GM12878 (cell line): ENCODE measurements around the gene LRP1B.

Experiments used
- FOXM1 ChIP-seq: IDR thresholded peaks from 2 replicates; pipeline ENCODE4 v1.6.1; 2012; ENCODE audit warnings: low read depth, mild to moderate bottlenecking, inconsistent platforms, low read length, moderate library complexity
- MTA2 ChIP-seq: fragments of 450-650 bp; IDR thresholded peaks from 2 replicates; pipeline ENCODE4 v1.6.1; 2016; ENCODE audit warnings: low read depth, mild to moderate bottlenecking, moderate library complexity
- TF ChIP-seq, protein P1 (sequence below): IDR thresholded peaks from 2 replicates; pipeline ENCODE4 v1.6.1; 2011; ENCODE audit warnings: mild to moderate bottlenecking, low read depth, low read length, moderate library complexity; ENCODE audit not compliant: insufficient replicate concordance

DNA sequence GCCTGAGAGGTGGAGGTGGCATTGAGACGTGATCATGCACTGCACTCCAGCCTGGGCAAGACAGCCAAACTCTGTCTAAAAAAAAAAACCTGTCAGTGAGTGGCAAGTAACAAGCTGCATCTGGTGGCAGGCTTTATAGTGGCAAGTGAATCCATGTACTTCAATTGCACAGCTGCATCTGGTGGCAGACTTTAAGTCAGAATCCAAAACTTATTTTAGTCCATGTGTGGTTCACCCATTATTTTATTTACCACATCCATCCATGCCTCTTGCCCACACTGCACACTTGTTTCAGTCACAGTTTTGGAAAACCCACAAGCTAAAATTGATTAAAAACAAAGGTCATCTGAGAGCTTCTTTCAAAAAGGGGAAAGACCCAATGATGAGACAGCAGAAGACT, 1714.2 kb downstream of the LRP1B start:
- no peak for TF ChIP-seq FOXM1
- no peak for TF ChIP-seq MTA2
- TF ChIP-seq, protein P1, sequence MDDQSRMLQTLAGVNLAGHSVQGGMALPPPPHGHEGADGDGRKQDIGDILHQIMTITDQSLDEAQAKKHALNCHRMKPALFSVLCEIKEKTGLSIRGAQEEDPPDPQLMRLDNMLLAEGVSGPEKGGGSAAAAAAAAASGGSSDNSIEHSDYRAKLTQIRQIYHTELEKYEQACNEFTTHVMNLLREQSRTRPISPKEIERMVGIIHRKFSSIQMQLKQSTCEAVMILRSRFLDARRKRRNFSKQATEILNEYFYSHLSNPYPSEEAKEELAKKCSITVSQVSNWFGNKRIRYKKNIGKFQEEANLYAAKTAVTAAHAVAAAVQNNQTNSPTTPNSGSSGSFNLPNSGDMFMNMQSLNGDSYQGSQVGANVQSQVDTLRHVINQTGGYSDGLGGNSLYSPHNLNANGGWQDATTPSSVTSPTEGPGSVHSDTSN = no peak
